OCI-LY7 (cell line): Measurements from ENCODE around the gene AKAP8L. TPM values are rescaled to one million over a fixed set of nuclear protein-coding genes. Genes with fewer than 3 reads are reported as not detected.

Source experiments
- BruUV-seq: library from RNA; stranded (reverse); fragments of 400-500 nt; replicated peaks from 2 replicates; lab custom pipeline; 2021; lab: Mats Ljungman, UMichigan
- CTCF ChIA-PET: fragments of 300-600 bp; sonication (Branson Sonifier 250); formaldehyde crosslinking; loops from one replicate; lab custom pipeline; 2022; ENCODE audit warnings: antibody characterized with exemption; ENCODE audit not compliant: unreplicated experiment; lab: Charles Lee
- POLR2A ChIA-PET: fragments of 300-600 bp; sonication (Branson Sonifier 250); formaldehyde crosslinking; loops from one replicate; lab custom pipeline; 2022; ENCODE audit warnings: antibody characterized with exemption; lab: Charles Lee
- DNase-seq: peaks from one replicate; pipeline ENCODE4 v3.0.0-alpha.2; 2015; ENCODE audit warnings: low spot score
- H2AFZ ChIP-seq: fragments of 200-600 bp; sonication (generic), shearing (Covaris generic); 2 replicates; pipeline ENCODE4 v1.6.1; 2014; ENCODE audit warnings: mild to moderate bottlenecking, antibody characterized with exemption, low read length, moderate library complexity
- H3K27ac ChIP-seq: fragments of 200-600 bp; sonication (generic); 2 replicates; pipeline ENCODE4 v1.5.1; 2014; ENCODE audit warnings: mixed run types, low read depth, mild to moderate bottlenecking, moderate library complexity, low read length, inconsistent platforms; ENCODE audit not compliant: poor library complexity, severe bottlenecking
- H3K36me3 ChIP-seq: fragments of 200-600 bp; sonication (generic); 2 replicates; pipeline ENCODE4 v1.6.1; 2014; ENCODE audit warnings: mild to moderate bottlenecking, antibody characterized with exemption, low read length, moderate library complexity, mixed read lengths; ENCODE audit not compliant: insufficient read depth
- H3K4me1 ChIP-seq: fragments of 200-600 bp; sonication (generic); 2 replicates; pipeline ENCODE4 v1.5.1; 2014; ENCODE audit warnings: mild to moderate bottlenecking, low read length; ENCODE audit not compliant: insufficient read depth, poor library complexity, severe bottlenecking
- H3K4me2 ChIP-seq: fragments of 200-600 bp; sonication (generic); 2 replicates; pipeline ENCODE4 v1.6.1; 2014; ENCODE audit warnings: mild to moderate bottlenecking, low read length
- H3K4me3 ChIP-seq: fragments of 200-600 bp; sonication (generic); 2 replicates; pipeline ENCODE4 v1.5.1; 2014; ENCODE audit warnings: mild to moderate bottlenecking, low read depth, low read length; ENCODE audit not compliant: poor library complexity, severe bottlenecking
- H3K79me2 ChIP-seq: fragments of 200-600 bp; sonication (generic); 2 replicates; pipeline ENCODE4 v1.6.1; 2016; ENCODE audit warnings: low read depth, mild to moderate bottlenecking, low read length, moderate library complexity, mixed read lengths; ENCODE audit not compliant: insufficient read depth
- H3K9me2 ChIP-seq: fragments of 200-600 bp; sonication (generic); 2 replicates; pipeline ENCODE4 v1.6.1; 2016; ENCODE audit warnings: mild to moderate bottlenecking, low read length, mixed read lengths; ENCODE audit not compliant: insufficient read depth
- H3K9me3 ChIP-seq: fragments of 200-600 bp; sonication (generic); 2 replicates; pipeline ENCODE4 v1.6.1; 2014; ENCODE audit warnings: mild to moderate bottlenecking, mixed run types, low read length, mixed read lengths
- H4K20me1 ChIP-seq: fragments of 200-600 bp; sonication (generic); 2 replicates; pipeline ENCODE4 v1.6.1; 2014; ENCODE audit warnings: mild to moderate bottlenecking, antibody characterized with exemption, low read length, moderate library complexity, mixed read lengths; ENCODE audit not compliant: insufficient read depth
- CTCF ChIP-seq: fragments of 200-600 bp; sonication (generic); conservative IDR thresholded peaks from 2 replicates; pipeline ENCODE4 v1.5.1; 2014; ENCODE audit warnings: mild to moderate bottlenecking, antibody characterized with exemption, low read length, moderate library complexity, mixed read lengths
- EZH2phosphoT487 ChIP-seq: fragments of 200-600 bp; sonication (generic); IDR thresholded peaks from 2 replicates; pipeline ENCODE4 v1.6.1; 2018; ENCODE audit warnings: low read depth, borderline replicate concordance, mild to moderate bottlenecking, mixed run types, antibody characterized with exemption, low read length, moderate library complexity, mixed read lengths
- intact Hi-C: fragments of 100-400 bp; cut with micrococcal nuclease; formaldehyde crosslinking; loops from one replicate; pipeline ENCODE4 v1.10.0; 2022; ENCODE audit not compliant: unreplicated experiment
- total RNA-seq, 2 experiments: library from RNA; depleted of rRNA in 1 of 2; stranded (reverse); fragments of >200 nt in 1 of 2; shearing (Covaris generic) in 1 of 2; gene quantifications; 2 replicates each; pipeline ENCODE4 v1.2.3, GENCODE V29; 2014 to 2022

The AKAP8L gene
- total RNA-seq, 2 experiments from 2014 or later, result 119 to 124 TPM

- peaks cover 8% of the 10 kb centered on the region for H3K4me1 ChIP-seq
- H3K9me3 ChIP-seq, result no peaks in the 10 kb centered on the region
- no peaks in the 10 kb centered on the region; the same call in none of the 2 replicates for H4K20me1 ChIP-seq
- no peak for DNase-seq
- H3K4me2 ChIP-seq, result no peak overlapping the region
- H3K4me3 ChIP-seq, result no peak overlapping the region
- no peaks in the 10 kb centered on the region for H3K9me2 ChIP-seq
- peaks cover 57% of the 10 kb centered on the region for H3K36me3 ChIP-seq
- intact Hi-C loops, result no loop called here
- no peak overlapping the region for H2AFZ ChIP-seq
- BruUV-seq, result no TSS peak
- ChIA-PET CTCF (no interaction called here), POLR2A (no interaction called here)
- H3K27ac ChIP-seq, result no peak overlapping the region
- no peak for TF ChIP-seq EZH2phosphoT487
- TF ChIP-seq CTCF, result no peak
- H3K79me2 ChIP-seq, result peaks cover 5% of the 10 kb centered on the region
These were observed 4.3 kb upstream of the AKAP8L start for GRCh38 chr19:15423130-15423529.

- TF ChIP-seq CTCF, result no peak
- no peak for TF ChIP-seq EZH2phosphoT487
- intact Hi-C loops, result no loop called here
- Histone ChIP-seq H3K27ac (no peak overlapping the region), H3K9me3 (no peaks in the 10 kb centered on the region), H2AFZ (no peak overlapping the region), H3K79me2 (peaks cover 12% of the 10 kb centered on the region), H3K4me1 (peaks cover 11% of the 10 kb centered on the region), H3K4me2 (no peak overlapping the region), H4K20me1 (peaks cover 5% of the 10 kb centered on the region), H3K9me2 (no peaks in the 10 kb centered on the region), H3K4me3 (no peak overlapping the region), H3K36me3 (peaks cover 52% of the 10 kb centered on the region)
- ChIA-PET CTCF (no interaction called here), POLR2A (no interaction called here)
- BruUV-seq, result no TSS peak
- DNase-seq, result no peak
These were observed 3.7 kb upstream of the AKAP8L start for GRCh38 chr19:15422296-15423075.

- no peaks in the 10 kb centered on the region for H3K9me2 ChIP-seq
- DNase-seq, result no peak
- peaks cover 19% of the 10 kb centered on the region for H3K79me2 ChIP-seq
- BruUV-seq, result no TSS peak
- no peak overlapping the region for H3K27ac ChIP-seq
- ChIA-PET CTCF (no interaction called here), POLR2A (no interaction called here)
- H3K4me1 ChIP-seq, result peaks cover 18% of the 10 kb centered on the region
- H3K9me3 ChIP-seq, result no peaks in the 10 kb centered on the region
- TF ChIP-seq CTCF, result no peak
- no peak overlapping the region for H2AFZ ChIP-seq
- intact Hi-C loops, result no loop called here
- peaks cover 11% of the 10 kb centered on the region for H4K20me1 ChIP-seq
- no peak overlapping the region for H3K4me3 ChIP-seq
- no peak overlapping the region for H3K4me2 ChIP-seq
- peaks cover 51% of the 10 kb centered on the region for H3K36me3 ChIP-seq
These were observed 3.0 kb upstream of the AKAP8L start for GRCh38 chr19:15421721-15422260.
